ENCODE data around the gene ARHGDIB.

Gene ARHGDIB

GRCh38 chr12:14923944-14924343, 37.5 kb downstream of the ARHGDIB start:
- Histone ChIP-seq H3K36me3 (ENCODE audit: control insufficient read depth in 1 of 2, insufficient read depth in 2 of 2, low read depth in 1 of 2, low read length in 2 of 2) (no peaks in the 10 kb centered on the region), H3K9ac (ENCODE audit: low read length) (no peak overlapping the region), H2BK15ac (ENCODE audit: low read depth, poor library complexity, severe bottlenecking) (no peak overlapping the region), H2BK12ac (ENCODE audit: low read length in 2 of 2) (no peak overlapping the region), H3K4me1 (ENCODE audit: control insufficient read depth, insufficient read depth, low read depth, low read length) (no peaks in the 10 kb centered on the region), H4K91ac (ENCODE audit: low read length) (no peak overlapping the region), H3K4me3 (ENCODE audit: insufficient read depth in 1 of 2, low read depth in 1 of 2, low read length in 2 of 2) (no peak overlapping the region), H3K14ac (ENCODE audit: low read length in 2 of 2) (no peak overlapping the region), H3K23ac (ENCODE audit: low read length in 2 of 2) (no peak overlapping the region), H2AFZ (ENCODE audit: low read depth, low read length) (no peak overlapping the region), H3K18ac (ENCODE audit: low read depth in 1 of 2, low read length in 2 of 2) (no peak overlapping the region), H3K27me3 (ENCODE audit: control insufficient read depth in 1 of 2, insufficient read depth in 1 of 2, low read length in 2 of 2) (no peaks in the 10 kb centered on the region), H2BK120ac (ENCODE audit: low read depth, low read length) (no peak overlapping the region), H2AK5ac (ENCODE audit: low read length, severe bottlenecking) (no peak overlapping the region), H3K4me2 (ENCODE audit: low read length, poor library complexity, severe bottlenecking) (no peak overlapping the region), H4K8ac (ENCODE audit: low read length) (no peak overlapping the region), H3K4ac (ENCODE audit: low read depth in 1 of 2, low read length in 2 of 2) (no peak overlapping the region), H3K79me1 (replicated peaks; ENCODE audit: low read length, poor library complexity, severe bottlenecking) (no peaks in the 10 kb centered on the region), H2BK5ac (ENCODE audit: low read depth, low read length, poor library complexity, severe bottlenecking) (no peak overlapping the region), H3K27ac (ENCODE audit: low read length, poor library complexity, severe bottlenecking) (no peak overlapping the region), H3K9me3 (ENCODE audit: control insufficient read depth, low read length) (no peaks in the 10 kb centered on the region)
- WGBS, result 92% methylated on average over 1 of the region's 2 CpGs
- DNase-seq, result no peak

DNA sequence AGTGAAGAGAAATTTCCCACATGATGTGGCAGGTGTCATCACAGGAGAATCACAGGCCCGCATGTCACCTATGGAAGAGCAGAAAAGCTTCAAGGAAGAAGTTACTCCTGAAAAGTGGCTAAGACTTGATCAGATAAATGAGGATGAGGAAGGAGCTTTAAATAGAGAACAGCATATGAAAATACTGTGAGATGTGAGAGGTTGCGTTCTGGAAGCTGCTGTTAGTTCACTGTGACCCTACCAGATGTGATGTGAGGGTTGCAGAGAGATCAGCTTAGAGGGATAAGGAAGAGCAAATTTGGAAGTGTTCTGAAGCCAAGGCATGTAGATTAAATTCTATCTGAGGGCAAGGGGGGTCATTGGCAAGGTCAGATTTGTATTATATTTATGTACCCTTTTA, 40.2 kb downstream of the ARHGDIB start:
- Histone ChIP-seq H2AFZ (ENCODE audit: low read depth, low read length) (no peak overlapping the region), H3K36me3 (ENCODE audit: control insufficient read depth in 1 of 2, insufficient read depth in 2 of 2, low read depth in 1 of 2, low read length in 2 of 2) (no peaks in the 10 kb centered on the region), H2BK5ac (ENCODE audit: low read depth, low read length, poor library complexity, severe bottlenecking) (no peak overlapping the region), H2AK5ac (ENCODE audit: low read length, severe bottlenecking) (no peak overlapping the region), H3K9ac (ENCODE audit: low read length) (no peak overlapping the region), H3K9me3 (ENCODE audit: control insufficient read depth, low read length) (no peaks in the 10 kb centered on the region), H4K8ac (ENCODE audit: low read length) (no peak overlapping the region), H3K27ac (ENCODE audit: low read length, poor library complexity, severe bottlenecking) (no peak overlapping the region), H3K4ac (ENCODE audit: low read depth in 1 of 2, low read length in 2 of 2) (no peak overlapping the region), H3K4me3 (ENCODE audit: insufficient read depth in 1 of 2, low read depth in 1 of 2, low read length in 2 of 2) (no peak overlapping the region), H3K27me3 (ENCODE audit: control insufficient read depth in 1 of 2, insufficient read depth in 1 of 2, low read length in 2 of 2) (no peaks in the 10 kb centered on the region), H2BK15ac (ENCODE audit: low read depth, poor library complexity, severe bottlenecking) (no peak overlapping the region), H3K79me1 (replicated peaks; ENCODE audit: low read length, poor library complexity, severe bottlenecking) (no peaks in the 10 kb centered on the region), H3K14ac (ENCODE audit: low read length in 2 of 2) (no peak overlapping the region), H2BK120ac (ENCODE audit: low read depth, low read length) (no peak overlapping the region), H4K91ac (ENCODE audit: low read length) (no peak overlapping the region), H2BK12ac (ENCODE audit: low read length in 2 of 2) (no peak overlapping the region), H3K23ac (ENCODE audit: low read length in 2 of 2) (no peak overlapping the region), H3K18ac (ENCODE audit: low read depth in 1 of 2, low read length in 2 of 2) (no peak overlapping the region), H3K4me2 (ENCODE audit: low read length, poor library complexity, severe bottlenecking) (no peak overlapping the region), H3K4me1 (ENCODE audit: control insufficient read depth, insufficient read depth, low read depth, low read length) (no peaks in the 10 kb centered on the region)
- WGBS, result 93% methylated on average over 2 of the region's 2 CpGs
- DNase-seq, result no peak

- Histone ChIP-seq H2AFZ (ENCODE audit: low read depth, low read length) (no peak overlapping the region), H3K36me3 (ENCODE audit: control insufficient read depth in 1 of 2, insufficient read depth in 2 of 2, low read depth in 1 of 2, low read length in 2 of 2) (no peaks in the 10 kb centered on the region), H3K14ac (ENCODE audit: low read length in 2 of 2) (no peak overlapping the region), H4K8ac (ENCODE audit: low read length) (no peak overlapping the region), H4K91ac (ENCODE audit: low read length) (no peak overlapping the region), H3K79me1 (replicated peaks; ENCODE audit: low read length, poor library complexity, severe bottlenecking) (no peaks in the 10 kb centered on the region), H3K9me3 (ENCODE audit: control insufficient read depth, low read length) (no peaks in the 10 kb centered on the region), H3K4me2 (ENCODE audit: low read length, poor library complexity, severe bottlenecking) (no peak overlapping the region), H2AK5ac (ENCODE audit: low read length, severe bottlenecking) (no peak overlapping the region), H2BK5ac (ENCODE audit: low read depth, low read length, poor library complexity, severe bottlenecking) (no peak overlapping the region), H3K27me3 (ENCODE audit: control insufficient read depth in 1 of 2, insufficient read depth in 1 of 2, low read length in 2 of 2) (no peaks in the 10 kb centered on the region), H2BK120ac (ENCODE audit: low read depth, low read length) (no peak overlapping the region), H2BK12ac (ENCODE audit: low read length in 2 of 2) (no peak overlapping the region), H3K9ac (ENCODE audit: low read length) (no peak overlapping the region), H3K4me3 (ENCODE audit: insufficient read depth in 1 of 2, low read depth in 1 of 2, low read length in 2 of 2) (no peak overlapping the region), H3K4me1 (ENCODE audit: control insufficient read depth, insufficient read depth, low read depth, low read length) (no peaks in the 10 kb centered on the region), H3K27ac (ENCODE audit: low read length, poor library complexity, severe bottlenecking) (no peak overlapping the region), H2BK15ac (ENCODE audit: low read depth, poor library complexity, severe bottlenecking) (no peak overlapping the region), H3K23ac (ENCODE audit: low read length in 2 of 2) (no peak overlapping the region), H3K18ac (ENCODE audit: low read depth in 1 of 2, low read length in 2 of 2) (no peak overlapping the region), H3K4ac (ENCODE audit: low read depth in 1 of 2, low read length in 2 of 2) (no peak overlapping the region)
- 92% methylated on average over 7 of the region's 7 CpGs for WGBS
- no peak for DNase-seq
Measured at GRCh38 chr12:14920475-14921126, 40.8 kb downstream of the ARHGDIB start.

GRCh38 chr12:14919455-14919854, 41.9 kb downstream of the ARHGDIB start:
- H2BK12ac ChIP-seq (ENCODE audit: low read length in 2 of 2), result no peak overlapping the region
- H2BK15ac ChIP-seq (ENCODE audit: low read depth, poor library complexity, severe bottlenecking), result no peak overlapping the region
- H4K8ac ChIP-seq (ENCODE audit: low read length), result no peak overlapping the region
- H2AFZ ChIP-seq (ENCODE audit: low read depth, low read length), result no peak overlapping the region
- no peaks in the 10 kb centered on the region for H3K79me1 ChIP-seq (replicated peaks; ENCODE audit: low read length, poor library complexity, severe bottlenecking)
- H3K4me2 ChIP-seq (ENCODE audit: low read length, poor library complexity, severe bottlenecking), result no peak overlapping the region
- no peak overlapping the region for H3K14ac ChIP-seq (ENCODE audit: low read length in 2 of 2)
- H3K4me3 ChIP-seq (ENCODE audit: insufficient read depth in 1 of 2, low read depth in 1 of 2, low read length in 2 of 2), result no peak overlapping the region
- H2BK120ac ChIP-seq (ENCODE audit: low read depth, low read length), result no peak overlapping the region
- no peak overlapping the region for H2BK5ac ChIP-seq (ENCODE audit: low read depth, low read length, poor library complexity, severe bottlenecking)
- no peak overlapping the region for H4K91ac ChIP-seq (ENCODE audit: low read length)
- H3K27me3 ChIP-seq (ENCODE audit: control insufficient read depth in 1 of 2, insufficient read depth in 1 of 2, low read length in 2 of 2), result no peaks in the 10 kb centered on the region
- H2AK5ac ChIP-seq (ENCODE audit: low read length, severe bottlenecking), result no peak overlapping the region
- H3K9me3 ChIP-seq (ENCODE audit: control insufficient read depth, low read length), result no peaks in the 10 kb centered on the region
- H3K23ac ChIP-seq (ENCODE audit: low read length in 2 of 2), result no peak overlapping the region
- H3K4me1 ChIP-seq (ENCODE audit: control insufficient read depth, insufficient read depth, low read depth, low read length), result no peaks in the 10 kb centered on the region
- H3K27ac ChIP-seq (ENCODE audit: low read length, poor library complexity, severe bottlenecking), result no peak overlapping the region
- no peak overlapping the region for H3K4ac ChIP-seq (ENCODE audit: low read depth in 1 of 2, low read length in 2 of 2)
- DNase-seq, result no peak
- H3K36me3 ChIP-seq (ENCODE audit: control insufficient read depth in 1 of 2, insufficient read depth in 2 of 2, low read depth in 1 of 2, low read length in 2 of 2), result no peaks in the 10 kb centered on the region
- H3K18ac ChIP-seq (ENCODE audit: low read depth in 1 of 2, low read length in 2 of 2), result no peak overlapping the region
- no peak overlapping the region for H3K9ac ChIP-seq (ENCODE audit: low read length)
